Measurements from ENCODE around the gene MIAT.

DNA sequence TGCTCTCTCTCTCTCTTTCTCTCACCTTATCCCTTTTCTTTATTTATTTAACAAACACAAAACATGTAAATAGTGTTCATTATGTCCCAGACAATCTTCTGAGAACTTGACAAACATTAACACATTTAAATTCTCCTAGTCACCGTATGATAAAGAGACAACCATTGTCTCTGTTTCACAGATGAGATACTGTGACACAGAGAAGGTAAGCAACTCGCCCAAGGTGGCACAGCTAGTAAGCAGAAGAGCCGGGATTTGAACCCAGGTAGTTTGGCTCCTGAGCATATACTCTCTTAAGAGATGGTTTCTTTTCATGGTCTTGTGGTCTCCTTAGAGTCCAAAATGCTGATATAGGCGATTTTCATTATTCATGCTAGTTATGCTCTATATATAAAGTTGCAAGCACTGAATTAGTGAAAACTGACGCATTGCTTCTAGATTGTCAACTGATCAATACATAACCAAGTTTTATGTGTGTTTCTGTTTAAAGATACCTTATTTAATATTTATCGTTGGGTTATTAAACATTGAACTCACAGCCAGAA is 58.1 kb downstream of the MIAT start:
- TF ChIP-seq POLR2A (IDR thresholded peaks at IDR 0.05; ENCODE audit: control extremely low read depth in 1 of 2, low read depth in 2 of 2, low read length in 2 of 2) = no peak
- TF ChIP-seq, protein P1, sequence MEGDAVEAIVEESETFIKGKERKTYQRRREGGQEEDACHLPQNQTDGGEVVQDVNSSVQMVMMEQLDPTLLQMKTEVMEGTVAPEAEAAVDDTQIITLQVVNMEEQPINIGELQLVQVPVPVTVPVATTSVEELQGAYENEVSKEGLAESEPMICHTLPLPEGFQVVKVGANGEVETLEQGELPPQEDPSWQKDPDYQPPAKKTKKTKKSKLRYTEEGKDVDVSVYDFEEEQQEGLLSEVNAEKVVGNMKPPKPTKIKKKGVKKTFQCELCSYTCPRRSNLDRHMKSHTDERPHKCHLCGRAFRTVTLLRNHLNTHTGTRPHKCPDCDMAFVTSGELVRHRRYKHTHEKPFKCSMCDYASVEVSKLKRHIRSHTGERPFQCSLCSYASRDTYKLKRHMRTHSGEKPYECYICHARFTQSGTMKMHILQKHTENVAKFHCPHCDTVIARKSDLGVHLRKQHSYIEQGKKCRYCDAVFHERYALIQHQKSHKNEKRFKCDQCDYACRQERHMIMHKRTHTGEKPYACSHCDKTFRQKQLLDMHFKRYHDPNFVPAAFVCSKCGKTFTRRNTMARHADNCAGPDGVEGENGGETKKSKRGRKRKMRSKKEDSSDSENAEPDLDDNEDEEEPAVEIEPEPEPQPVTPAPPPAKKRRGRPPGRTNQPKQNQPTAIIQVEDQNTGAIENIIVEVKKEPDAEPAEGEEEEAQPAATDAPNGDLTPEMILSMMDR (IDR thresholded peaks at IDR 0.05; ENCODE audit: control extremely low read depth in 1 of 3, insufficient read depth in 1 of 3, low read depth in 1 of 3, low read length in 3 of 3) = no peak
- TF ChIP-seq PHF8 (conservative IDR thresholded peaks at IDR 0.05; ENCODE audit: low read depth, low read length) = no peak
- TF ChIP-seq RAD21 (IDR thresholded peaks at IDR 0.05 in 1 of 2, conservative IDR thresholded peaks at IDR 0.05 in 1 of 2; ENCODE audit: low read depth in 2 of 2, low read length in 2 of 2) = no peak
- TF ChIP-seq EP300 (IDR thresholded peaks at IDR 0.05; ENCODE audit: borderline replicate concordance in 1 of 2, low read depth in 2 of 2, low read length in 2 of 2) = no peak
- TF ChIP-seq FOSL1 (IDR thresholded peaks at IDR 0.05; ENCODE audit: insufficient read depth, low read depth, low read length) = no peak
- TF ChIP-seq POLR2AphosphoS5 (IDR thresholded peaks at IDR 0.05; ENCODE audit: low read depth, low read length) = no peak
- no peak for TF ChIP-seq SP1 (IDR thresholded peaks at IDR 0.05; ENCODE audit: low read depth, low read length)

Data from H1 (cell line).